ENCODE measurements around the gene MICAL2.

The MICAL2 gene

DNA sequence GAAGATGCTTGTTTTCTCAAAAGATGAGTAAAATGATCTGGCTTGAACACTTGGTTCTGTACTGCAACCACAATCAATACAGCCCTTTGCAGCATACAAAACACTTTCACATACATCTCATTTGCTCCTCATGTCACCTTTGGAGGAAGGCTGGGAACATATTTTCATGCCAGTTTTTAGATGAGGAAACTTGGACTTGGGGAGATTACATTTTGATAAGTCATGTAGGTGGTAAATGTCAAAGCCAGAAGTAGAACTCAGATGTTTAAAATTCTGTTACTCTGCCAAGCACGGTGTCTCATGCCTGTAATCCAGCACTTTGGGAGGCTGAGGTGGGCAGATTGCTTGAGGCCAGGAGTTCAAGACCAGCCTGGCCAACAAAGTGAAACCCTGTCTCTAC lies 121.8 kb downstream of the MICAL2 start:
- no peaks in the 10 kb centered on the region for H3K4me1 ChIP-seq
- no peak overlapping the region for H2AFZ ChIP-seq
- TF ChIP-seq, protein P1, sequence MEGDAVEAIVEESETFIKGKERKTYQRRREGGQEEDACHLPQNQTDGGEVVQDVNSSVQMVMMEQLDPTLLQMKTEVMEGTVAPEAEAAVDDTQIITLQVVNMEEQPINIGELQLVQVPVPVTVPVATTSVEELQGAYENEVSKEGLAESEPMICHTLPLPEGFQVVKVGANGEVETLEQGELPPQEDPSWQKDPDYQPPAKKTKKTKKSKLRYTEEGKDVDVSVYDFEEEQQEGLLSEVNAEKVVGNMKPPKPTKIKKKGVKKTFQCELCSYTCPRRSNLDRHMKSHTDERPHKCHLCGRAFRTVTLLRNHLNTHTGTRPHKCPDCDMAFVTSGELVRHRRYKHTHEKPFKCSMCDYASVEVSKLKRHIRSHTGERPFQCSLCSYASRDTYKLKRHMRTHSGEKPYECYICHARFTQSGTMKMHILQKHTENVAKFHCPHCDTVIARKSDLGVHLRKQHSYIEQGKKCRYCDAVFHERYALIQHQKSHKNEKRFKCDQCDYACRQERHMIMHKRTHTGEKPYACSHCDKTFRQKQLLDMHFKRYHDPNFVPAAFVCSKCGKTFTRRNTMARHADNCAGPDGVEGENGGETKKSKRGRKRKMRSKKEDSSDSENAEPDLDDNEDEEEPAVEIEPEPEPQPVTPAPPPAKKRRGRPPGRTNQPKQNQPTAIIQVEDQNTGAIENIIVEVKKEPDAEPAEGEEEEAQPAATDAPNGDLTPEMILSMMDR (IDR thresholded peaks at IDR 0.05) = no peak
- H3K36me3 ChIP-seq (ENCODE audit: control insufficient read depth, insufficient read depth, low read length) = no peaks in the 10 kb centered on the region
- H3K27ac ChIP-seq = no peak overlapping the region
- H3K4me3 ChIP-seq (ENCODE audit: low read depth, low read length) = no peak overlapping the region
- H3K27me3 ChIP-seq (ENCODE audit: control insufficient read depth, insufficient read depth, low read length) = no peaks in the 10 kb centered on the region
- no peak overlapping the region for H3K4me2 ChIP-seq (ENCODE audit: low read length)
- no peak overlapping the region for H3K9ac ChIP-seq
- no peaks in the 10 kb centered on the region for H3K79me2 ChIP-seq
- H3K9me3 ChIP-seq (ENCODE audit: control insufficient read depth, low read length) = no peaks in the 10 kb centered on the region

DNA sequence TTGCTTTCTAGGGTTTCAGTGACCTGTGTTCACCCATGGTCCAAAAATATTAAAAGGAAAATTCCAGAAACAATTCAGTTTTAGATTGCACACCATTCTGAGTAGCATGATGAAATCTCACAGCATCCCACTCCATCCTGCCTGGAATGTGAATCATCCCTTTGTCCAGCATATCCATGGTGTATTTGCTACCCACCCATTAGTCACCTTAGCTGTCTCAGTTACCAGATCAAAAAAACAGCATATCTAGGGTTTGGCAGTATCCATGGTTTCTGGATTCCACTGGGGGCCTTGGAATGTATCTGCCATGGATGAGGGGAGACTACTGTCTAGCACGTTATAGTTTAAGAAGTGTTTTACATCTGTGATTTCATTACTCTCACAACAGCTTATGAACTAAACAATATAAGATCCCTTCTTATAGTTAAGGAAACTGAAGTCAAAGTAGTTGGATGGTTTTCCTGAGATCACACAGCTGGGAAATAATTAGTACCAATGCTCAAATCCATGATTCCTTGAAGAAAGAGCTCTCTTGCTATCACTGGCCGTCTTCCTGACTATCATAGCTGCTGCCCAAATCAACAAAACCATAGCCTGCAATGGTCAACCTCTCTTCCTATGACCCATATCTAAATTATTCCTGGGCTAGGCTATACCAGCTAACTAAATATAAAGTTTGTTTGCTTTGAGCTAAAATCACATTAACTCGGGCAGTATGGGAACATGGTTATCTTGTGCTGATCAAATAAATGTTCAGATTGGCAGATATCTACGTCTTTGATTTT lies 122.6 kb downstream of the MICAL2 start:
- H3K4me3 ChIP-seq (ENCODE audit: low read depth, low read length) = no peak overlapping the region
- TF ChIP-seq, protein P1 (IDR thresholded peaks at IDR 0.05) = no peak
- H3K79me2 ChIP-seq = no peaks in the 10 kb centered on the region
- H3K27ac ChIP-seq = no peak overlapping the region
- no peak overlapping the region for H3K4me2 ChIP-seq (ENCODE audit: low read length)
- no peaks in the 10 kb centered on the region for H3K27me3 ChIP-seq (ENCODE audit: control insufficient read depth, insufficient read depth, low read length)
- H2AFZ ChIP-seq = no peak overlapping the region
- H3K4me1 ChIP-seq = no peaks in the 10 kb centered on the region
- no peaks in the 10 kb centered on the region for H3K36me3 ChIP-seq (ENCODE audit: control insufficient read depth, insufficient read depth, low read length)
- H3K9ac ChIP-seq = no peak overlapping the region
- no peaks in the 10 kb centered on the region for H3K9me3 ChIP-seq (ENCODE audit: control insufficient read depth, low read length)

DNA sequence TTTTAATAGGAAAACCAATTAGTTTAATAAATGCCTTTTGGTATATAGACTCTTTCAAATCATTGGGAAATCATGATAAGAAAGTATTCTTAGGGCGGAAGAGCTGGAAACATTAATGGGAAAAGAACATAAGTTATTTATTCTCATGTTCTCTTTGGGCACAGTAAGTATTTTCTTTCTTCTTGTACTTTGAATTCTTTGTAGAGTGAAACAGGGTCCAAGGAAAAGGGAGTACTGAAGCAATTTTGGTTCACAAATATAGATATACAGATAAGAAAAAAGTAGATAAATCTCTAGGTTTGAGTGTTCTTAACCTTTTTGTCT lies 123.2 kb downstream of the MICAL2 start:
- Histone ChIP-seq H3K4me3 (ENCODE audit: low read depth, low read length) (no peak overlapping the region), H2AFZ (no peak overlapping the region), H3K36me3 (ENCODE audit: control insufficient read depth, insufficient read depth, low read length) (no peaks in the 10 kb centered on the region), H3K4me1 (no peaks in the 10 kb centered on the region), H3K27me3 (ENCODE audit: control insufficient read depth, insufficient read depth, low read length) (no peaks in the 10 kb centered on the region), H3K79me2 (no peaks in the 10 kb centered on the region), H3K9me3 (ENCODE audit: control insufficient read depth, low read length) (no peaks in the 10 kb centered on the region), H3K27ac (no peak overlapping the region), H3K4me2 (ENCODE audit: low read length) (no peak overlapping the region), H3K9ac (no peak overlapping the region)
- TF ChIP-seq, protein P1 (IDR thresholded peaks at IDR 0.05) = no peak

DNA sequence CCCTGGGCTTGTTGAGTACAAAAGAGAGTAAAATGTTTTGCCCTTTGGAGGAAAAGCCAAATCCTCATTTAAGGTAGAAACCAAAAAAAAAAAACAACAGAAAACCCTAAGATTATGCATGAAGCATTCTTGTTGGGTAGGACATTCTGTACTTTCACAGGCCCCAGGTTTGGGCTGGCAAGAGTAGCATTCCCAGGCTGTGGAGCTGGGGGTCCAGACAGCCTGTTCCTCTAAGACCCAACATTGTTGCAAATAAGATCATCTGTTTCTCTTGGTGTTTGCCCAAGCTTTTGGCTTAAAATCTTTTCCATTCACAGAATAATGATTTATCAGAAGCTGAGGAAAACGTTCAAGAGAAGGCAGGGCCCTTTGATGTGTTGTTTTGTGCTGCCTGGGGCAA lies 123.8 kb downstream of the MICAL2 start:
- Histone ChIP-seq H3K36me3 (ENCODE audit: control insufficient read depth, insufficient read depth, low read length) (no peaks in the 10 kb centered on the region), H3K79me2 (no peaks in the 10 kb centered on the region), H3K4me3 (ENCODE audit: low read depth, low read length) (no peak overlapping the region), H3K9ac (no peak overlapping the region), H3K27ac (no peak overlapping the region), H3K4me1 (no peaks in the 10 kb centered on the region), H3K4me2 (ENCODE audit: low read length) (no peak overlapping the region), H3K27me3 (ENCODE audit: control insufficient read depth, insufficient read depth, low read length) (no peaks in the 10 kb centered on the region), H3K9me3 (ENCODE audit: control insufficient read depth, low read length) (no peaks in the 10 kb centered on the region), H2AFZ (no peak overlapping the region)
- TF ChIP-seq, protein P1 (IDR thresholded peaks at IDR 0.05) = no peak

DNA sequence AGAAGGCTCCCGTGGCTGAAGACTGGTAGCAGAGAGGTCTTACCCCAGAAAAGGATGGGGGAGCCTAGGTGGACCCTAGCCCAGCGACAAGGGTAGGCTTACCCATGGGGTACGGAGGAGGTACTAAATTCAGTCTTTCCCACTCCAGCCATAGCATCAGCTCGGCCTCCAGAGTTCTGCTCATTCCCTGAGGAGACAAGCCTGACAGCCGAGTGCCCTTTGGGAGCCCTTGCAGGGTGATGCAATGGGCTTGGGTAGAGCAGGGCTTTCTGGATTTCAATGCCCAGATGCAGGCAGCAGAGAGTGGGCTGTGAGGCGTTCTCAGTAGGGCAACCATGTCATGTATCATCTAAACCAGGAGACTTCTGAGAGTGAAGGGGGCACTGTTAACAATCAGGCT lies 124.7 kb downstream of the MICAL2 start:
- Histone ChIP-seq H2AFZ (no peak overlapping the region), H3K4me2 (ENCODE audit: low read length) (no peak overlapping the region), H3K27ac (no peak overlapping the region), H3K4me3 (ENCODE audit: low read depth, low read length) (no peak overlapping the region), H3K4me1 (no peaks in the 10 kb centered on the region), H3K36me3 (ENCODE audit: control insufficient read depth, insufficient read depth, low read length) (no peaks in the 10 kb centered on the region), H3K27me3 (ENCODE audit: control insufficient read depth, insufficient read depth, low read length) (no peaks in the 10 kb centered on the region), H3K9ac (no peak overlapping the region), H3K9me3 (ENCODE audit: control insufficient read depth, low read length) (no peaks in the 10 kb centered on the region), H3K79me2 (no peaks in the 10 kb centered on the region)
- TF ChIP-seq, protein P1 (IDR thresholded peaks at IDR 0.05) = no peak

Measured in parathyroid adenoma (tissue), 2 donors.